GM23248 (cell line): ENCODE results near the gene LTBP3. TPM values are rescaled to one million over a fixed set of nuclear protein-coding genes. Genes with fewer than 3 reads are reported as not detected.

Source experiments
- DNase-seq: peaks from one replicate; pipeline ENCODE4 v3.0.0-alpha.2; 2015
- H2AFZ ChIP-seq: fragments of 200-600 bp; sonication (generic); 2 replicates; pipeline ENCODE4 v1.6.1; 2016; ENCODE audit warnings: antibody characterized with exemption
- H3F3A ChIP-seq: fragments of 200-600 bp; sonication (generic); 2 replicates; pipeline ENCODE4 v1.6.1; 2016; ENCODE audit warnings: mild to moderate bottlenecking, antibody characterized with exemption, mixed run types; ENCODE audit not compliant: insufficient read depth
- H3K27ac ChIP-seq: fragments of 200-600 bp; sonication (generic); 2 replicates; pipeline ENCODE4 v1.5.1; 2016; ENCODE audit warnings: mild to moderate bottlenecking
- H3K27me3 ChIP-seq: fragments of 200-600 bp; sonication (generic); replicated peaks from 2 replicates; pipeline ENCODE4 v1.6.1; 2016; ENCODE audit warnings: mild to moderate bottlenecking; ENCODE audit not compliant: insufficient read depth
- H3K36me3 ChIP-seq: fragments of 200-600 bp; sonication (generic); 2 replicates; pipeline ENCODE4 v1.6.1; 2016; ENCODE audit warnings: low read depth, mild to moderate bottlenecking
- H3K4me1 ChIP-seq: fragments of 200-600 bp; sonication (generic); 2 replicates; pipeline ENCODE4 v1.6.1; 2016; ENCODE audit warnings: mild to moderate bottlenecking; ENCODE audit not compliant: insufficient read depth
- H3K4me2 ChIP-seq: fragments of 200-600 bp; sonication (generic); one replicate; pipeline ENCODE4 v1.6.1; 2016; ENCODE audit warnings: mild to moderate bottlenecking; ENCODE audit not compliant: unreplicated experiment
- H3K4me3 ChIP-seq: fragments of 200-600 bp; sonication (generic); 2 replicates; pipeline ENCODE4 v1.5.1; 2016; ENCODE audit warnings: mild to moderate bottlenecking
- H3K79me2 ChIP-seq: fragments of 200-600 bp; sonication (generic); 2 replicates; pipeline ENCODE4 v1.6.1; 2016; ENCODE audit warnings: mild to moderate bottlenecking; ENCODE audit not compliant: insufficient read depth
- H3K9ac ChIP-seq: fragments of 200-600 bp; sonication (generic); 2 replicates; pipeline ENCODE4 v1.6.1; 2016; ENCODE audit warnings: mild to moderate bottlenecking
- H3K9me2 ChIP-seq: fragments of 200-600 bp; sonication (generic); 2 replicates; pipeline ENCODE4 v1.6.1; 2016; ENCODE audit warnings: mixed run types, mild to moderate bottlenecking, moderate library complexity; ENCODE audit not compliant: insufficient read depth
- H3K9me3 ChIP-seq: fragments of 200-600 bp; sonication (generic); one replicate; pipeline ENCODE4 v1.6.1; 2017; ENCODE audit warnings: low read depth
- H4K20me1 ChIP-seq: fragments of 200-600 bp; sonication (generic); 2 replicates; pipeline ENCODE4 v1.6.0; 2016; ENCODE audit not compliant: insufficient read depth
- EZH2 ChIP-seq: fragments of 200-600 bp; sonication (generic); IDR thresholded peaks from 2 replicates; pipeline ENCODE4 v1.6.1; 2018; ENCODE audit warnings: antibody characterized with exemption, mild to moderate bottlenecking; ENCODE audit not compliant: insufficient read depth, poor library complexity, severe bottlenecking
- EZH2phosphoT487 ChIP-seq: fragments of 200-600 bp; sonication (generic); IDR thresholded peaks from 2 replicates; pipeline ENCODE4 v1.6.1; 2018; ENCODE audit warnings: antibody characterized with exemption, moderate library complexity, mild to moderate bottlenecking, low read depth; ENCODE audit not compliant: insufficient read depth
- WGBS, 2 experiments: methylation state at CpG; one replicate each; pipeline ENCODE4 v1.1.6; 2015 to 2017; ENCODE audit warnings: low lambda C conversion rate in 2 of 2, low coverage in 1 of 2; ENCODE audit errors: missing lambda C conversion rate in 2 of 2; 5-methylcytosine and 5-hydroxymethylcytosine counted together
- in situ Hi-C: fragments of 300-500 bp; cut with MboI; formaldehyde crosslinking; loops from 2 replicates; pipeline ENCODE4 v1.15.0; 2020
- polyA plus RNA-seq: library from polyadenylated mRNA; unstranded; fragments of >200 nt; fragmentation: Nextera tagmentation; extraction: Ambion mirVana; gene quantifications from 2 replicates; pipeline ENCODE4 v1.2.1, GENCODE V29; 2016
- total RNA-seq: library from RNA; depleted of rRNA; stranded (reverse); fragments of >200 nt; shearing (Covaris generic); gene quantifications from 2 replicates; pipeline ENCODE4 v1.2.3, GENCODE V29; 2014

The LTBP3 gene
- total and polyA plus RNA-seq, 2 experiments from 2014 or later = 39.6 to 112 TPM

DNA sequence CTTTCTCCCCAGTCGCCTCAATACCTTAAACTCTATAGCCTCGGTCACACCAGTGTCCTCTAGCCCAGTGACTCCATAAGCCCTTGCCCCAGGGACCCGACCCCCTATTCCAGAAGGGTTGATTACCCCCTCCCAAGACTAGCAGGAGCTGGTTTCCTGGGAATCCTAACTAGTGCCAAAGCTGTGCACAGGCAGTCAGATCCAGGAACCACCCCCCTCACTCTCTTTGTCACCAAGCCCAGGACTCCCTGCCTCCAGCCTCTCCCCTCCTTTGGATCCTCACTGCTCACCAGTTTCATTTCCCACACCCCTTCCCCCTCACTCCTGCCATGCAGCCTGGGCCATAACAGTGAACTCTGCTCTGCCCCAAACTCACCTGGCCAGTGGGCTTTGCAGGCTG is 9.8 kb downstream of the LTBP3 start:
- Histone ChIP-seq H3F3A (peaks cover 16% of the 10 kb centered on the region; the same call in 1 of the 2 replicates), H3K4me2 (no peak overlapping the region), H3K4me1 (no peaks in the 10 kb centered on the region), H3K36me3 (peaks cover 14% of the 10 kb centered on the region; the same call in 1 of the 2 replicates), H3K9me2 (no peaks in the 10 kb centered on the region), H3K27ac (no peak overlapping the region), H3K9ac (no peak overlapping the region), H3K79me2 (no peaks in the 10 kb centered on the region), H3K4me3 (no peak overlapping the region), H2AFZ (no peak overlapping the region), H4K20me1 (no peaks in the 10 kb centered on the region), H3K27me3 (no peaks in the 10 kb centered on the region), H3K9me3 (no peaks in the 10 kb centered on the region)
- no peak for TF ChIP-seq EZH2phosphoT487
- no peak for TF ChIP-seq EZH2
- in situ Hi-C loops = no loop called here
- DNase-seq = no peak
- WGBS, 2 experiments = 92 to 96% methylated on average over 3 of the region's 3 CpGs

DNA sequence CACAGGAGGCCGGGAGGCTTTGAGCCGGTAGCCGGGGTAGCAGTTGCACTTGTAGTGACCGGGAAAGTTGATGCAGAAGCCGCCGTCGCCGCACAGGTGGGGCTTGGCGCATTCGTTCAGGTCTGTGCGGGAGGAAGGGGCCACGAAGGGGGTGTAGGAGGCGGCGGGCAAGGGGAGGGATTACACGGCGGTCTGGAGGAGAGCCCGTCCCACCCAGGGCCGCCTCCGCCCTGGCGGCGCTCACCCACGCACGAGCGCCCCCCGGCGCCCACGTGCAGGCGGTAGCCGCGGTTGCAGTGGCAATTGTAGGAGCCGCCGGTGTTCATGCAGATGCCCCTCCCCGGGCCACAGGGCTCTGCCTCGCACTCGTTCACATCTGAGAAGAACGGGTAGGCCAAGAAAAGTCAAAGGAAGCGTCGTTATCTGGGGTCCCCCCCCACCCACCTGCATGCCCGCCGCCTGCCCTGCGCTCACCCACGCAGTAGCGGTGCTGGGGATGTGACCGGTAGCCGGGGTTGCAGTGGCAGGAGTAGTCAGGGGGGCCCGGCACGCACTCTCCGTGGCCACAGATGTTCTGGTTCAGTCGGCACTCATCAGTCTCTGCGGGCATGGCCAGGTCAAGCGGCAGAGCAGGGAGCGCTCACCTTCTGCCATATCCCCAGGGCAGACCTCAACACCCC is 10.6 kb downstream of the LTBP3 start:
- H3K36me3 ChIP-seq = peaks cover 14% of the 10 kb centered on the region; the same call in 1 of the 2 replicates
- H3K27ac ChIP-seq = no peak overlapping the region
- in situ Hi-C loops = no loop called here
- H2AFZ ChIP-seq = no peak overlapping the region
- H4K20me1 ChIP-seq = no peaks in the 10 kb centered on the region
- no peaks in the 10 kb centered on the region for H3K4me1 ChIP-seq
- H3K9me3 ChIP-seq = no peaks in the 10 kb centered on the region
- H3K79me2 ChIP-seq = no peaks in the 10 kb centered on the region
- no peak for DNase-seq
- TF ChIP-seq EZH2phosphoT487 = no peak
- no peak for TF ChIP-seq EZH2
- no peak overlapping the region for H3K4me2 ChIP-seq
- H3K9ac ChIP-seq = no peak overlapping the region
- H3K27me3 ChIP-seq = no peaks in the 10 kb centered on the region
- 93 to 95% methylated on average over 29 to 47 of the region's 52 CpGs for WGBS, 2 experiments
- H3K9me2 ChIP-seq = no peaks in the 10 kb centered on the region
- no peak overlapping the region for H3K4me3 ChIP-seq
- peaks cover 19% of the 10 kb centered on the region for H3F3A ChIP-seq

DNA sequence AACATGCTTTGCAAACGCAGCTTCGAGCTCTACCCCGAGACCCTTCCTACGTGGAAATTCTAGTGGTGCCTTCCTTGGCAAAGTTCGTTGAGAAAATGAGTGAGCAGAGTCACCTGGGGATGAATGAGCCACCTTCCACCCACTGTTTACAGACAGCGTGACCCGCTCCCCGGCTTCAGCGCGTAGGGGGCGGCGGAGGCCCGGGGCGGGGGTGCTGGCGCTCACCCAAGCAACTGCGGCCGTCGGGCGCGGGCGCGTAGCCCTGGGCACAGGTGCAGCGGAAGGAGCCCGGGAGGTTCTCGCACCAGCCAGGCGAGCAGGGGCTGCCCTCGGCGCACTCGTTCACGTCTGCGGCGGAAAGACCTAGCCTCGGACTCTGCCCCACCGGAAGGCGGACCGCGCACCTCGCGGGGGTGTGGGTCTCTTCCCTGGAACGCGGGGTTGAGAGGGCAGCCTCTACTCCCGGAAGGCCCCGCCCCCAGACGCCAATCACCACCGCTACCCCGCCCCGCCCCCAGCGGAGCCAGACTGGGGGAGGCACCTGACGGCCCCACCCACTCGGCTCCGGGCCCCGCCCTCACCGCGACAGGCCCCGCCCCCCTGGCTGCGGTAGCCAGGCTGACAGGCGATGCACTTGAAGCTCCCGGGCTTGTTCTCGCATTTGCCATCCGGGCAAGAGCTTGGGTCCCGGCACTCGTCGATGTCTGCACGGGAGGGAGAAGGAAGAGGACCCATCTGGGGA is 11.8 kb downstream of the LTBP3 start:
- H3K4me2 ChIP-seq = no peak overlapping the region
- H3K36me3 ChIP-seq = peaks cover 9% of the 10 kb centered on the region; the same call in 1 of the 2 replicates
- H4K20me1 ChIP-seq = no peaks in the 10 kb centered on the region
- peaks cover 31% of the 10 kb centered on the region for H3F3A ChIP-seq
- H3K79me2 ChIP-seq = no peaks in the 10 kb centered on the region
- no peak overlapping the region for H3K4me3 ChIP-seq
- H3K9ac ChIP-seq = no peak overlapping the region
- 78 to 90% methylated on average over 37 to 64 of the region's 64 CpGs for WGBS, 2 experiments
- H2AFZ ChIP-seq = no peak overlapping the region
- H3K9me3 ChIP-seq = no peaks in the 10 kb centered on the region
- H3K27me3 ChIP-seq = no peaks in the 10 kb centered on the region
- no peak for DNase-seq
- TF ChIP-seq EZH2 = no peak
- no peak for TF ChIP-seq EZH2phosphoT487
- no peak overlapping the region for H3K27ac ChIP-seq
- in situ Hi-C loops = no loop called here
- H3K4me1 ChIP-seq = no peaks in the 10 kb centered on the region; the same call in 1 of the 2 replicates
- no peaks in the 10 kb centered on the region for H3K9me2 ChIP-seq

DNA sequence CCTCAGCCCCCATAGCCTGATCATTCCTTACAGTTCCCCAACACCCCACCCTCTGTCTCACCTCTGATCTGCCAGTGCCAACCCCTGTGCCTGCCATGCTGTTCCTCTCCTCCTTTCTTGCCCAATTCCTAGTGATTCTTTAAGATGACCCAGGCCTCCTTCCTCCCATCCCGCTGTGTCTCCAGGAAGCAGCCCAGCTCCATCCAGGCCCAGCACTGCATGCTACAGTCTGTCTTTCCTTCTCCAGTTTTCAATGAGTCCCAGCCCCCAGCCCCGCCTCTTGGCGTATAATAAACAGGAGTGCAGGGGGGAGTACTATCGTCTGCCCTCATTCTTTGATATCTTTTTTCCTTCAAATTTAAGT is 12.3 kb downstream of the LTBP3 start:
- H3K27ac ChIP-seq = no peak overlapping the region
- in situ Hi-C loops = no loop called here
- H3K27me3 ChIP-seq = no peaks in the 10 kb centered on the region
- H3K36me3 ChIP-seq = peaks cover 9% of the 10 kb centered on the region; the same call in 1 of the 2 replicates
- no peaks in the 10 kb centered on the region for H4K20me1 ChIP-seq
- no peak overlapping the region for H3K4me2 ChIP-seq
- H3K9ac ChIP-seq = no peak overlapping the region
- no peaks in the 10 kb centered on the region for H3K9me3 ChIP-seq
- 88 to 92% methylated on average over 4 of the region's 4 CpGs for WGBS, 2 experiments
- DNase-seq = no peak
- H3K79me2 ChIP-seq = no peaks in the 10 kb centered on the region
- H3K9me2 ChIP-seq = no peaks in the 10 kb centered on the region
- H3K4me3 ChIP-seq = no peak overlapping the region
- H3K4me1 ChIP-seq = no peaks in the 10 kb centered on the region; the same call in 1 of the 2 replicates
- TF ChIP-seq EZH2phosphoT487 (no peak), EZH2 (no peak)
- H2AFZ ChIP-seq = no peak overlapping the region
- H3F3A ChIP-seq = peaks cover 33% of the 10 kb centered on the region
